ENCODE results near the gene TBC1D5.

Gene TBC1D5

GRCh38 chr3:17162116-17162515, 580.3 kb downstream of the TBC1D5 start:
- Histone ChIP-seq H3K36me3 (ENCODE audit: control insufficient read depth, insufficient read depth, low read length) (peaks cover 3% of the 10 kb centered on the region; the same call in 1 of the 2 replicates), H3K27me3 (ENCODE audit: control insufficient read depth, insufficient read depth, low read length) (no peaks in the 10 kb centered on the region), H3K9me3 (ENCODE audit: control insufficient read depth, insufficient read depth, low read length) (no peaks in the 10 kb centered on the region), H3K4me3 (ENCODE audit: low read length) (no peak overlapping the region), H3K4me1 (ENCODE audit: control insufficient read depth, insufficient read depth, low read length) (no peaks in the 10 kb centered on the region), H3K27ac (ENCODE audit: low read length) (no peak overlapping the region)
- no CpG with 5 or more reads among the region's 2 CpGs for WGBS (ENCODE audit: insufficient coverage, insufficient read length)
- no peak for DNase-seq (ENCODE audit: low read depth, low spot score)

- no peaks in the 10 kb centered on the region for H3K9me3 ChIP-seq (ENCODE audit: control insufficient read depth, insufficient read depth, low read length)
- no peak for DNase-seq (ENCODE audit: low read depth, low spot score)
- no peaks in the 10 kb centered on the region for H3K4me1 ChIP-seq (ENCODE audit: control insufficient read depth, insufficient read depth, low read length)
- H3K36me3 ChIP-seq (ENCODE audit: control insufficient read depth, insufficient read depth, low read length), result no peaks in the 10 kb centered on the region
- no peaks in the 10 kb centered on the region for H3K27me3 ChIP-seq (ENCODE audit: control insufficient read depth, insufficient read depth, low read length)
- H3K27ac ChIP-seq (ENCODE audit: low read length), result no peak overlapping the region
- WGBS (ENCODE audit: insufficient coverage, insufficient read length), result no CpG with 5 or more reads among the region's 4 CpGs
- no peak overlapping the region for H3K4me3 ChIP-seq (ENCODE audit: low read length)
Measured at GRCh38 chr3:17160597-17160996, 581.8 kb downstream of the TBC1D5 start.

GRCh38 chr3:17158941-17159682, 583.3 kb downstream of the TBC1D5 start:
- Histone ChIP-seq H3K27me3 (ENCODE audit: control insufficient read depth, insufficient read depth, low read length) (no peaks in the 10 kb centered on the region), H3K4me3 (ENCODE audit: low read length) (no peak overlapping the region), H3K4me1 (ENCODE audit: control insufficient read depth, insufficient read depth, low read length) (no peaks in the 10 kb centered on the region), H3K9me3 (ENCODE audit: control insufficient read depth, insufficient read depth, low read length) (no peaks in the 10 kb centered on the region), H3K36me3 (ENCODE audit: control insufficient read depth, insufficient read depth, low read length) (0 out of 2 replicates have a peak, but pooled peaks cover 6% of the 10 kb centered on the region), H3K27ac (ENCODE audit: low read length) (no peak overlapping the region)
- WGBS (ENCODE audit: insufficient coverage, insufficient read length), result no CpG with 5 or more reads among the region's 8 CpGs
- no peak for DNase-seq (ENCODE audit: low read depth, low spot score)

GRCh38 chr3:17157713-17158112, 584.7 kb downstream of the TBC1D5 start:
- Histone ChIP-seq H3K9me3 (ENCODE audit: control insufficient read depth, insufficient read depth, low read length) (no peaks in the 10 kb centered on the region), H3K27me3 (ENCODE audit: control insufficient read depth, insufficient read depth, low read length) (no peaks in the 10 kb centered on the region), H3K4me3 (ENCODE audit: low read length) (no peak overlapping the region), H3K36me3 (ENCODE audit: control insufficient read depth, insufficient read depth, low read length) (0 out of 2 replicates have a peak, but pooled peaks cover 8% of the 10 kb centered on the region), H3K27ac (ENCODE audit: low read length) (no peak overlapping the region), H3K4me1 (ENCODE audit: control insufficient read depth, insufficient read depth, low read length) (no peaks in the 10 kb centered on the region)
- no peak for DNase-seq (ENCODE audit: low read depth, low spot score)
- WGBS (ENCODE audit: insufficient coverage, insufficient read length), result no CpG with 5 or more reads among the region's 2 CpGs

GRCh38 chr3:17156864-17157263, 585.6 kb downstream of the TBC1D5 start:
- H3K36me3 ChIP-seq (ENCODE audit: control insufficient read depth, insufficient read depth, low read length), result 0 out of 2 replicates have a peak, but pooled peaks cover 8% of the 10 kb centered on the region
- no peak for DNase-seq (ENCODE audit: low read depth, low spot score)
- H3K27me3 ChIP-seq (ENCODE audit: control insufficient read depth, insufficient read depth, low read length), result no peaks in the 10 kb centered on the region
- no CpG with 5 or more reads among the region's 10 CpGs for WGBS (ENCODE audit: insufficient coverage, insufficient read length)
- no peak overlapping the region for H3K27ac ChIP-seq (ENCODE audit: low read length)
- H3K4me3 ChIP-seq (ENCODE audit: low read length), result no peak overlapping the region
- no peaks in the 10 kb centered on the region for H3K9me3 ChIP-seq (ENCODE audit: control insufficient read depth, insufficient read depth, low read length)
- no peaks in the 10 kb centered on the region; the same call in 1 of the 2 replicates for H3K4me1 ChIP-seq (ENCODE audit: control insufficient read depth, insufficient read depth, low read length)

GRCh38 chr3:17155951-17156350, 586.5 kb downstream of the TBC1D5 start:
- no peaks in the 10 kb centered on the region; the same call in 1 of the 2 replicates for H3K4me1 ChIP-seq (ENCODE audit: control insufficient read depth, insufficient read depth, low read length)
- 0 out of 2 replicates have a peak, but pooled peaks cover 8% of the 10 kb centered on the region for H3K36me3 ChIP-seq (ENCODE audit: control insufficient read depth, insufficient read depth, low read length)
- no peak overlapping the region for H3K4me3 ChIP-seq (ENCODE audit: low read length)
- H3K27ac ChIP-seq (ENCODE audit: low read length), result no peak overlapping the region
- no peaks in the 10 kb centered on the region for H3K9me3 ChIP-seq (ENCODE audit: control insufficient read depth, insufficient read depth, low read length)
- no peaks in the 10 kb centered on the region for H3K27me3 ChIP-seq (ENCODE audit: control insufficient read depth, insufficient read depth, low read length)
- no peak for DNase-seq (ENCODE audit: low read depth, low spot score)
- no CpG with 5 or more reads among the region's 1 CpG for WGBS (ENCODE audit: insufficient coverage, insufficient read length)

- 0 out of 2 replicates have a peak, but pooled peaks cover 8% of the 10 kb centered on the region for H3K36me3 ChIP-seq (ENCODE audit: control insufficient read depth, insufficient read depth, low read length)
- no peak overlapping the region for H3K4me3 ChIP-seq (ENCODE audit: low read length)
- no peak for DNase-seq (ENCODE audit: low read depth, low spot score)
- H3K27me3 ChIP-seq (ENCODE audit: control insufficient read depth, insufficient read depth, low read length), result no peaks in the 10 kb centered on the region
- H3K4me1 ChIP-seq (ENCODE audit: control insufficient read depth, insufficient read depth, low read length), result no peaks in the 10 kb centered on the region; the same call in 1 of the 2 replicates
- no peak overlapping the region for H3K27ac ChIP-seq (ENCODE audit: low read length)
- no CpG with 5 or more reads among the region's 10 CpGs for WGBS (ENCODE audit: insufficient coverage, insufficient read length)
- H3K9me3 ChIP-seq (ENCODE audit: control insufficient read depth, insufficient read depth, low read length), result no peaks in the 10 kb centered on the region
Measured at GRCh38 chr3:17154941-17155340, 587.5 kb downstream of the TBC1D5 start.

- Histone ChIP-seq H3K27ac (ENCODE audit: low read length) (no peak overlapping the region), H3K9me3 (ENCODE audit: control insufficient read depth, insufficient read depth, low read length) (no peaks in the 10 kb centered on the region), H3K27me3 (ENCODE audit: control insufficient read depth, insufficient read depth, low read length) (no peaks in the 10 kb centered on the region), H3K36me3 (ENCODE audit: control insufficient read depth, insufficient read depth, low read length) (0 out of 2 replicates have a peak, but pooled peaks cover 8% of the 10 kb centered on the region), H3K4me3 (ENCODE audit: low read length) (no peak overlapping the region), H3K4me1 (ENCODE audit: control insufficient read depth, insufficient read depth, low read length) (no peaks in the 10 kb centered on the region; the same call in 1 of the 2 replicates)
- no CpG with 5 or more reads among the region's 5 CpGs for WGBS (ENCODE audit: insufficient coverage, insufficient read length)
- no peak for DNase-seq (ENCODE audit: low read depth, low spot score)
Measured at GRCh38 chr3:17154221-17154620, 588.2 kb downstream of the TBC1D5 start.

GRCh38 chr3:17153209-17153608, 589.2 kb downstream of the TBC1D5 start:
- Histone ChIP-seq H3K4me3 (ENCODE audit: low read length) (no peak overlapping the region), H3K27ac (ENCODE audit: low read length) (no peak overlapping the region), H3K4me1 (ENCODE audit: control insufficient read depth, insufficient read depth, low read length) (no peaks in the 10 kb centered on the region; the same call in 1 of the 2 replicates), H3K9me3 (ENCODE audit: control insufficient read depth, insufficient read depth, low read length) (no peaks in the 10 kb centered on the region), H3K36me3 (ENCODE audit: control insufficient read depth, insufficient read depth, low read length) (0 out of 2 replicates have a peak, but pooled peaks cover 8% of the 10 kb centered on the region), H3K27me3 (ENCODE audit: control insufficient read depth, insufficient read depth, low read length) (no peaks in the 10 kb centered on the region)
- DNase-seq (ENCODE audit: low read depth, low spot score), result no peak
- no CpG with 5 or more reads among the region's 4 CpGs for WGBS (ENCODE audit: insufficient coverage, insufficient read length)

- no peak for DNase-seq (ENCODE audit: low read depth, low spot score)
- H3K27me3 ChIP-seq (ENCODE audit: control insufficient read depth, insufficient read depth, low read length), result no peaks in the 10 kb centered on the region
- WGBS (ENCODE audit: insufficient coverage, insufficient read length), result no CpG with 5 or more reads among the region's 16 CpGs
- no peak overlapping the region for H3K27ac ChIP-seq (ENCODE audit: low read length)
- H3K36me3 ChIP-seq (ENCODE audit: control insufficient read depth, insufficient read depth, low read length), result 0 out of 2 replicates have a peak, but pooled peaks cover 8% of the 10 kb centered on the region
- H3K9me3 ChIP-seq (ENCODE audit: control insufficient read depth, insufficient read depth, low read length), result no peaks in the 10 kb centered on the region
- H3K4me1 ChIP-seq (ENCODE audit: control insufficient read depth, insufficient read depth, low read length), result no peaks in the 10 kb centered on the region; the same call in 1 of the 2 replicates
- no peak overlapping the region for H3K4me3 ChIP-seq (ENCODE audit: low read length)
Measured at GRCh38 chr3:17151598-17152373, 590.6 kb downstream of the TBC1D5 start.

Measured in iPS DF 6.9 (cell line).